ENCODE data around the gene SND1.
A peak's percentile ranks its signal among the peaks of the same experiment; 100 is the strongest.
"Not testable (repeated sequence)": the region's sequence is repeated elsewhere in the genome, so short reads cannot be mapped to it uniquely, and the experiment has no call there.

SND1 gene

DNA sequence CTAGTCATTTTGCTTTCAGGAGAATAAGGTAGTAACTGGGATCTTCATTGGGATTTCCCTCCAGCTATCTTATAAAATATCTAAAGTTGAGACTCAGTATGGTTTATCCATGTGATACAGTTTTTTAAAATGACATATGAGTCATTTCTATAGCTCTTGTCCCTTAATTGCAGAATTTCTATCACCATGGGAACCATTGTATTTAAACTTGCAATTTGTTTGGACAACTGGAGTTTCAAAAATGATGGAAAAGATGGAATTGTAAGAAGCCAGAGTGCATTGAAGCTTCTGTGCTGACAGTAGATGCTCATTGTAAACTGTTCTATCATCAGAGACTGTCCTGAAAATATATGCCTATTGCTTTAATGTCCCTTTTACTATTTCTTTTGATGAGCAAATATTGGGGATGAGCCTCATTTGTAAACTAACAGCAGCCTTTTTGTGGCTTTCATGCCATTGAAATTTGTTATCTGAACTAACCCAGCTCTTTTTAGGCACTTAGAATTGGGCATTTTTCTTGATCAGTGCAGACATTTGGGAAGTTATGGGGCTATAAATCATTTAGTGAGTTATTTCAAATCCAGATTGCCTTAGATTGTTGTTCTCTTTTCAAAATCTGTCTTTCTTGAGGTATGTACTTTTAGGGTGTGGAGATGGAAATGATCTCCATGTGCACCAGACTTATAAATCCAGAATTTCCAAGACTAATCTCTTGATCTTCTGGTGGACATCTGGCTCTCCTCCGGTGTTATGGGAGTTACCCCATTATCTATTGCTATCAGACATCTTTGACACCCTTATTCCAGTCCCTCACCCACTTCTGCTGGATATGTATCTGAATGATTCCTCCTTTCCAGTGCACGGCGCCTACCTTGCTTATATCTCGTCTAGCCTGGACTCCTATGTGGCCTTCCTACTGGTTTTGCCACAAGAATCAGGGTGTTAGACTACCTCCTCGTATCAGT lies 159.0 kb downstream of the SND1 start:
- no peak for DNase-seq

DNA sequence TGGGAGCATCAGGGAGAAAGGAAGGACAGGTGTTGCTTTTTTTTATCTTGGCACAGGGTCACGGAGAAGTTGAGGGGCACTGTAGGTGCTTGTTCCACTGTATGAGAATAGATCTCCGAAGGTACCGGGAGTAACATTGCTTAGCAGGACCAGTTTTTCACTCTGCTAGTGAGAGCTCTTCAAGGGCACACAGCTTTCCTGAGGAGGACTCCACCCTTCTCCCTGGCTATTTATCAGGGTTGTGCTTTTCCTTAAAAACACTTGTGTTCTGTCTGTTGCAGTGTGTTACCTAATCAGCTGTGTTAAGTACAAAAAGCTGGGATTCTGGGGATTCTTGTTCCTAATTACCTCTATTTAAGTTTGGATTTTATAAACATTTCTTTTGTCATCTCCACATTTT lies 160.5 kb downstream of the SND1 start:
- no peak for DNase-seq

- no peak for DNase-seq
Measured at GRCh38 chr7:127813991-127814541, 162.1 kb downstream of the SND1 start.

DNA sequence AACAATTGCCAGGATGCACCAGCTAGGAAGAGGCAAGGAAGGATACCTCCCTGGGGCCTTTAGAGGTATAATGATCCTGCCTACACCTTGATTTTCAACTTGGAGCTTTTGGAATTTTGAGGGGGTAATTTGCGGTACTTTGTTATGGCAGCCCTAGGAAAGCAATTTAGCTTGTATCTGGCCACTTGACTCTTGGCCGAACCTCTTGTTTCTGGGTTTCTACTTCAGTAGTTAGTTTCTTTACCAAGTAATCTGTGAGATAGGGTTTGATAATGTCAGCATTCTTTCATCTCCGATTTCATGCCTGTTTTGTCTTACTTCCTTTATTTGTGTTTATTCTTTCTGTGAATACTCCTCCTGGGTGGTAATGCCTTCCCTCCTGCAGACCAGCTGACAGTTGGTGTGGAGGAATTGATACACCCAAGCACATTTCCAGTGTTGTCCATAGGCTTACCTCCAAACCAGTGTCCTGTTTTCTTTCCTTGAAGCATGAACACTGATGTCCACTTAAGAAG lies 163.7 kb downstream of the SND1 start:
- DNase-seq = no peak

- no peak for DNase-seq
Measured at GRCh38 chr7:127816354-127817190, 164.6 kb downstream of the SND1 start.

DNA sequence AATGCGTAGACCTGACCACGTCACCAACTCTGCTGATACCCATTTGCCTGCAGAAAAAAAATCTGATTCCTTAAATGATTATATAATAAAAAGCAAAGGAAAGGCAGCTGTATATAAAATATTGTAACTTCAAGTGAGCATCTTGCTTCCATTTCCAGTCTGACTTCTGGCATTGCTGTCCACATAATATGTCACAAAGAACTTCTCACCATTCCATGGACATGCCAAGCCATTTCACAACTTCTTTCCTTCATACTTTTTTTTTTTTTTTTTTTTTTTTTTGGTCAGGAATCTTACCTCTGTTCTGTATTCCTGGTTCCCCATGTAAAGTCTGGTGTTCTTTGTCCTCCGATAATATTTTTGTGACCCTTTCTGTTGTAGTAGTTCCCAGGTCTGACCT lies 165.5 kb downstream of the SND1 start:
- no peak for DNase-seq

DNA sequence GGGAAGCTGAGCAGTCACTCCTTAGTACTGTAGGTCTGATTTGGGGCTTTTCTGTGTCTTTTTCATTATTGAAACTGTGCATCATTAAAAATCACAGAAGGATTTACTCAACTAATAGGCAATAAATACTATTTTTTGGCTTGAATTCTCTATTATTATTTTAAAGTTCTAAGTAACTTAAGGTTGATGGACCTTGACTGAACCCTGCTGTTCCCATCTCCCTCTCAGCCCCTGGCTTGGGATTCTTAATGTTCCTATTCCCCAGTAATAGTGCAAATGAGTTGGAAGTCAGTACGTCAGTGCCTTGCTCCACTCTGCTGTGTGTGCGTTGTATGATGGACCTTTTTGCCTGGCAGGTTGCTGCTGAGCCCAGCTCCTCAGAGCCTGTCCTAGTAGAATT lies 166.3 kb downstream of the SND1 start:
- DNase-seq = no peak

DNA sequence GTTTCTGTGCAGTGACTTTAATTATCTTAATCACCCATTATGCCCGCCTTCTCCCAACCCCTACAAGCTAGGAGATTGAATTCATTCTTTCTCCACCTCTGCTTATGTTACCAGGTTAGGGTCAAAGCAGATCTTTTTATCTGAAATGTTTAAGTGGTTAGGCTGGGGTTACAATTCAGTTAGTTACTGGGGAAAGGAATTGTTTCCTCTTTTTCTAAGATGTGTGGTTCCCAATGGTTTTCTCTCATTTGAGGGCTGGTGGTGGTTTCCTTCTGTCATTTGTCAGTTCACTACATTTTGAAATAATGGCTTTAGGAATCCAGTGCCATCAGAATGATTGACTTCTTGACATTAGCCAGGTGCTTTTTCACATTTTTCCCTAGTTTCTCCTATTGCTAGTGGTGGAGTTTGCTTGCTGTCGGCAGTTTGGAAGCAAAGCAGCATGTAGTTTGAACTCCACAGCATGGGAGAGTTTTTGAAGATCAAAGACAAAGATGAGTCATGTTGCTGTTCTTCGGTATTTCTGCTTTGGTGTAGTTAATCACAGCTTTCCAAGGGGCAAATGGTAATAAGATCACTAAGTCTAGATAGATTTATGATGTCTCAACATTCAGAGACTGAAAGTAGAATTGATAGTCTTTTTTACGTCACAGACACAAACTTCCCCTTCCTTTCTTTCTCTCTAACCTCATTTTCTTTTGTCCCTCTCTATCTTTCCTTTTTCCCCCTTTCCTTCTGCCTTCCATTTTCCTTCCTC lies 168.2 kb downstream of the SND1 start:
- DNase-seq = no peak

DNA sequence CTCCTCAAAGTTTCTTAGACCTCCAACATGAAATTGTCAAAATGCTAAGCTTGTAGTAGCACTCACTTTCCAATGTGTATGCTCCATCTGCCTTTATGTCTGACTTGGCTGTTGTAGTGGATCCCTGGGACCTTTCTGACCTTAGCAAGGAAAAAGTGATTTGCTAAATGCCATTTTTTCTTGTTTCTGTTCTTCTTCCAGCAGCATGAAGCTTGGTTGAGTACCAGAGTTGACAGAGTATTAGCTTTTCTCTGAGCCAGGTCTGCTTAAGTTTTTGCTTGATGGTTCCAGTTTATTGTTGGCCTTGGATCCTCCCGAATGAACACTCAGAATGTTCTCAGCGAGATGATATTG lies 168.7 kb downstream of the SND1 start:
- no peak for DNase-seq

- no peak for DNase-seq
Measured at GRCh38 chr7:127821146-127821545, 169.2 kb downstream of the SND1 start.

DNA sequence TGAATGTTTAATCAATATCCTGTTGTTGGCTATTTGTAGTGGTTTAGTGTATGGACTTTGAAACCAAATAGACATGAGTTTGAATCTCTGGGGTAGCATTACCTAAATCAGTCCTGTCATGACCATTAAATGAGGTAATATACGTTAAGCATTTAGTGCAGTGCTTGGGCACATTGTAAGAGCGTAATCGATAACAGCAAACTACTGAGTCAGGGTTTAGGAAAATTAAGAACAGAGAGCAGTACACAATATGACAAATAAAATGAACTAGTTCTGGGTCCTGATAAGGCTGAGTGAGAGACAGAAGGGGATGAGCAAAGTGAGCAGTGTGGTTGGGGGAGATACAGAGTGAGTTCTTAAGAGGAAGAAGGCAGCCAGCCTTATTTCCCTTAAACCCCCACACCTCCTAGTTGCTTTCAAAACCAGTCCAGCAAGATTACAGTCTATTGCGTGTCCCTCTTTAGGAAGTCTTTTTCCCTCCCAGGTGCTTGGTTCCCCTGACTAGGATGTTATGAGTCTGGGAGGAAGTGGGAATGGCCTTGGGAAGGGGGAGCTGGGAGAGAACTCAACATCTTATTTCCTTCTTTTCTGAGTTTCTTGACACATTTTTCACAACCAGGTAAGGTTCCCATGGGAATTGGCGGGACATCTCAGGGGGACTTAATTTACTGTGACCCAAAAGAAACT lies 171.0 kb downstream of the SND1 start:
- DNase-seq = no peak

- DNase-seq = no peak
Measured at GRCh38 chr7:127824682-127825081, 172.7 kb downstream of the SND1 start.

GRCh38 chr7:127828843-127829500 lies 177.0 kb downstream of the SND1 start:
- no peak for DNase-seq

DNA sequence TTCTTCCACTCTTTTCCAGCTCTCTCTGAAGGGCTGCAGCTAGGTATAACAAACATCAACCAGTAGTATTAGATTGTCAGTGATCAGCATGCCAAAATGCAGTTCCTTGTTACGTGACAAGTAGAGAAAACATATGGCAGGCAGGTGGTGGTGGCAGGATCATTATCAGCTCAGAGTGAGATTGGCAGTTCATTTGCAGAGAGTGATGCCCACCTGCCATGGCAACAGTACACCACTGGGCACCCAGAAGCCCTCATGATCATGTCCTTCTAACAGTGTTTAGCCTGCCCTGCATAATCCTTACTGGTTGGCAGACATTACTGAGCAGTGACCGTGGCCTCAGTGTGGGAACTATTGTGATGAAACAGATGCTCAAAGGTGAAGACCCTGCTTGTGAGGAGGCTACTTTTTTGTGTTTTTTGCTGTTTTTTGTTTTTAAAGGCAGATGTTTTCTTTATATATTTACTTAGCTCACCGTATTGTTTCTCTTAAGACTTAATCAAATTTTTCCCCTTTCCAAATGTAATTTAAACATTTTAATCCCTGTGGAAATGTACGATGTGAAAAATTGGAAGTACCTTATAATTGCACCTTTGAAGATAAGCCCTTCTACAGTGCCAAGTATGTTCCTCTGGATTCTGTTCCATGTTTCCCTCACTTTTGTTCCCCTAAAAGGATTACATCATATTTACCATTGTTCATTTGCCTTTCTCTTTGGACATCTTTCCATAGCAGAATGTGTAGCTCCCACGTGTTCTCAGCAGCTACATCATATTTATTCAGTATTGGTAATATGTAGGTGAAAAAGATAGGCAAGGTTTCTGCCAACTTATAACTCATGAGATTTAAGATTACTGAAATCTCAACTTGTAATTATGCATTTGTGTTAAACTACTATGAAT lies 179.6 kb downstream of the SND1 start:
- peak; percentile 58 for DNase-seq

DNA sequence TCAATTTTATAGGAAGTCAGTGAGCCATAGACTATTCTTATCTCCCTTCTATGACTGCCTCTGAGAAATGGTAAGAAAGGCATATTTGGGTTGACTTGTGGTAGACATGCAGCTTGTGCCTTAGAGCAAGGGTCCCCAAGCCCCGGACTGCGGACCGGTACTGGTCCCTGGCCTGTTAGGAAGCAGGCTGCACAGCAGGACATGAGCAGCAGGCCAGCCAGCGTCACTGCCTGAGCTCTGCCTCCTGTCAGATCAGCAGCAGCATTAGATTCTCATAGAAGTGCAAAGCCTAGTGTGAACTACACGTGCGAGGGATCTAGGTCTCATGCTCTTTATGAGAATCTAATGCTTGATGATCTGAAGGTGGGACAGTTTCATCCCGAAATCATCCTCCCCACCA lies 180.6 kb downstream of the SND1 start:
- no peak for DNase-seq

- no peak for DNase-seq
Measured at GRCh38 chr7:127833641-127834040, 181.6 kb downstream of the SND1 start.

DNA sequence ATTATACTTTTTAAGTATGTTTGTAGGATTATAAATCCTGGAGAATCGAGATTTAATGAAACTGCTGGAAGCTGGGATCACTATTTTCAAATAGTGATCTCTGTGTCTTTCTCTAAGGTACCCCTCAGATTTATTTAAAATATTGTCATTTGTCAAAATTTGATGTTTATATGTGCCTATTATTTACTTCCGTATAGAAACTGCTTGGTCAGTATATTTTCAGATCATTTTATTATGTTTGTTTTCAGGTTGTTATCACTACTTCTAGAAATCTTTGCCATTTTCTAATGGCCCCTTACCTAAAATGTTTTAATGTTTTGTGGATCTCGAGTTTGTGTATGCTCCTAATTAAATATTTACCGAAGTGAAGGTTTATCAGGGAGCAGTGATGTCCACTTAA lies 183.7 kb downstream of the SND1 start:
- no peak for DNase-seq

- DNase-seq = not testable (repeated sequence)
Measured at GRCh38 chr7:127837816-127838410, 185.9 kb downstream of the SND1 start.

DNA sequence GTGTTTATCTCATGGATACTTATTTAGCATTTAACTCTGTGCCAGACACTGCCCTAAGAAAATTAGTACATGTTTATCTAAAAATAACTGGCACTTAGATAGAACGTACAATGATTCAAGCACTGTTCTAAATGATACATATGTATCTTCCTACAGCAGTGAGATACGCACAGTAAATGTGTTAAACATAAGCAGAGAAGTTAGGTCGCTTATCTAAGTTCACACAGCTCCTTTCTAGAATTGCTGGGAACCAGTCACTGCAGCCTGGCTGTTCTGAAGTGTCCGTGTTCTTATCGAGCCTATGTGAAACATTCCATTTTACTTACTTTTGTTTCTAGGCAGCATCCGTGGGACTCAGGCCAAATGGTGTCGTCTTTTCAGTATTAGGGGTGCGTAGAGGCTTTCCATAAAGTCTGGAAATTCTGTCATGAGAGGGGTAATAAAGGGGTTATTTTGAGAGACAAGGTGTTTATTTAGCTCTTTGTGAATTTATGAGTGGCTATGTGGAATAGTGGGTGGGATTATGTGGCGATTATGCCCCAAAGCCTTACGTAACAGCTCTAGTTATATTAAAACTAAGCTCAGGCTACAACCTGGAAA lies 186.9 kb downstream of the SND1 start:
- no peak for DNase-seq

Measured in NCI-H2029 treated with DMSO at 0.1 percent for 48 hours (cell line).